Measurements from ENCODE around the gene FAM200C. TPM values are rescaled to one million over a fixed set of nuclear protein-coding genes. Genes with fewer than 3 reads are reported as not detected.

FAM200C gene
- total RNA-seq (2021) (5.4 to 7.2 TPM (median 6.3 TPM) in 3 replicates), Bru-seq, nascent RNA (percentile 96 among the genes with signal in this experiment)
- long read RNA-seq, experiment 1, transcript ZBED8-201 (2 exons, 2,851 nt): major isoform, 55 of 63 reads
- long read RNA-seq, experiment 1, partial matches to known transcripts: 1 of 63 reads
- long read RNA-seq, experiment 1, other reads (novel, unspliced or antisense): 4 of 63 reads
- long read RNA-seq, experiment 2, transcript ZBED8-201 (2 exons, 2,851 nt): major isoform, 5 of 9 reads
- long read RNA-seq, experiment 2, partial matches to known transcripts: 0 of 9 reads
- long read RNA-seq, experiment 2, other reads (novel, unspliced or antisense): 4 of 9 reads
- long read RNA-seq, experiment 3, transcript ZBED8-201 (2 exons, 2,851 nt): major isoform, 10 of 10 reads
- long read RNA-seq, experiment 3, partial matches to known transcripts: 0 of 10 reads
- long read RNA-seq, experiment 3, other reads (novel, unspliced or antisense): 0 of 10 reads

- H3K27ac Mint-ChIP-seq: peak within 1 kb of the TSS; percentile 59
- ChIA-PET CTCF (interaction anchor here (0.5 to 3.0 kb wide), 6 partner anchors 9 to 378 kb away, joined by 3 to 12 read pairs (median 4); partner anchors contain the start of gene SLU7), POLR2A (interaction anchor here (0.6 to 1.6 kb wide), 6 partner anchors 19 to 875 kb away, joined by 3 to 4 read pairs (median 3); partner anchors contain the start of gene PTTG1)
- no peaks in the 10 kb centered on the region; the same call in 1 of the 2 replicates for H3K27me3 Mint-ChIP-seq (ENCODE audit: low read depth)
- peaks cover 13% of the 10 kb centered on the region for H3K4me1 Mint-ChIP-seq
- ATAC-seq: peak; percentile 96
- no peaks in the 10 kb centered on the region for H3K9me3 Mint-ChIP-seq
- peak; percentile 90 for DNase-seq (ENCODE audit: low spot score)
- peaks cover 18% of the 10 kb centered on the region for H3K36me3 Mint-ChIP-seq
- H3K4me3 Mint-ChIP-seq: peak within 1 kb of the TSS; percentile 88
- TF ChIP-seq FOXP1 (CRISPR knock-in tag; IDR thresholded peaks at IDR 0.05; ENCODE audit: borderline replicate concordance) (peak; percentile 78; the same call in 1 of the 2 replicates), ARID4B (CRISPR knock-in tag; IDR thresholded peaks at IDR 0.05; ENCODE audit: borderline replicate concordance) (no peak; the same call in 1 of the 2 replicates), USF2 (CRISPR knock-in tag; IDR thresholded peaks at IDR 0.05) (no peak), FOXP4 (CRISPR knock-in tag; IDR thresholded peaks at IDR 0.05) (peak; percentile 29; the same call in 1 of the 2 replicates), E2F4 (CRISPR knock-in tag; IDR thresholded peaks at IDR 0.05; ENCODE audit: borderline replicate concordance, low read depth) (peak; percentile 56; the same call in 1 of the 2 replicates), ELF4 (CRISPR knock-in tag; IDR thresholded peaks at IDR 0.05; ENCODE audit: low read depth) (0 out of 2 replicates have a peak, but pooled peaks have one; percentile 37), ZNF232 (CRISPR knock-in tag; IDR thresholded peaks at IDR 0.05) (peak; percentile 29; the same call in 1 of the 2 replicates), ZNF121 (CRISPR knock-in tag; IDR thresholded peaks at IDR 0.05) (no peak), SP1 (CRISPR knock-in tag; conservative IDR thresholded peaks at IDR 0.05) (peak; percentile 55; the same call in 1 of the 2 replicates), ATF2 (CRISPR knock-in tag; IDR thresholded peaks at IDR 0.05; ENCODE audit: borderline replicate concordance, low read depth) (no peak), FOXK1 (CRISPR knock-in tag; IDR thresholded peaks at IDR 0.05) (0 out of 2 replicates have a peak, but pooled peaks have one; percentile 34), CREM (CRISPR knock-in tag; IDR thresholded peaks at IDR 0.05) (peak; percentile 56), ZBTB43 (CRISPR knock-in tag; IDR thresholded peaks at IDR 0.05) (peak; percentile 54; the same call in 1 of the 2 replicates), TEAD1 (CRISPR knock-in tag; IDR thresholded peaks at IDR 0.05) (peak; percentile 42; the same call in 1 of the 2 replicates), SMAD4 (CRISPR knock-in tag; IDR thresholded peaks at IDR 0.05) (no peak), NFATC4 (CRISPR knock-in tag; IDR thresholded peaks at IDR 0.05) (no peak)
- TF ChIP-seq, protein P1, sequence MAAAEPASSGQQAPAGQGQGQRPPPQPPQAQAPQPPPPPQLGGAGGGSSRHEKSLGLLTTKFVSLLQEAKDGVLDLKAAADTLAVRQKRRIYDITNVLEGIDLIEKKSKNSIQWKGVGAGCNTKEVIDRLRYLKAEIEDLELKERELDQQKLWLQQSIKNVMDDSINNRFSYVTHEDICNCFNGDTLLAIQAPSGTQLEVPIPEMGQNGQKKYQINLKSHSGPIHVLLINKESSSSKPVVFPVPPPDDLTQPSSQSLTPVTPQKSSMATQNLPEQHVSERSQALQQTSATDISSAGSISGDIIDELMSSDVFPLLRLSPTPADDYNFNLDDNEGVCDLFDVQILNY (CRISPR knock-in tag; IDR thresholded peaks at IDR 0.05): peak; percentile 95
- TF ChIP-seq, protein P2, sequence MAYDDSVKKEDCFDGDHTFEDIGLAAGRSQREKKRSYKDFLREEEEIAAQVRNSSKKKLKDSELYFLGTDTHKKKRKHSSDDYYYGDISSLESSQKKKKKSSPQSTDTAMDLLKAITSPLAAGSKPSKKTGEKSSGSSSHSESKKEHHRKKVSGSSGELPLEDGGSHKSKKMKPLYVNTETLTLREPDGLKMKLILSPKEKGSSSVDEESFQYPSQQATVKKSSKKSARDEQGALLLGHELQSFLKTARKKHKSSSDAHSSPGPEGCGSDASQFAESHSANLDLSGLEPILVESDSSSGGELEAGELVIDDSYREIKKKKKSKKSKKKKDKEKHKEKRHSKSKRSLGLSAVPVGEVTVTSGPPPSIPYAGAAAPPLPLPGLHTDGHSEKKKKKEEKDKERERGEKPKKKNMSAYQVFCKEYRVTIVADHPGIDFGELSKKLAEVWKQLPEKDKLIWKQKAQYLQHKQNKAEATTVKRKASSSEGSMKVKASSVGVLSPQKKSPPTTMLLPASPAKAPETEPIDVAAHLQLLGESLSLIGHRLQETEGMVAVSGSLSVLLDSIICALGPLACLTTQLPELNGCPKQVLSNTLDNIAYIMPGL (CRISPR knock-in tag; IDR thresholded peaks at IDR 0.05): peak; percentile 66; the same call in 1 of the 2 replicates
These were observed at the start of gene FAM200C for GRCh38 chr5:160399402-160400353. Gene FAM200C (minus strand): TSS chr5:160400054. CDS start chr5:160395490, 4,564 bp downstream.
